Lower leg skin (tissue), 4 donors: ENCODE data around the gene NAPB. TPM values are rescaled to one million over a fixed set of nuclear protein-coding genes. Genes with fewer than 3 reads are reported as not detected.
"Not testable (repeated sequence)": the region's sequence is repeated elsewhere in the genome, so short reads cannot be mapped to it uniquely, and the experiment has no call there.

Experiments used
- DNase-seq, 2 donors: peaks; one replicate each; pipeline ENCODE4 v3.0.0-alpha.2; 2019; ENCODE audit warnings: low spot score in 2 of 2
- H3K4me3 ChIP-seq: fragments of 200-600 bp; sonication (generic); 2 replicates; pipeline ENCODE4 v1.5.1; 2017; ENCODE audit warnings: mild to moderate bottlenecking, low read depth; ENCODE audit not compliant: poor library complexity, severe bottlenecking
- CTCF ChIP-seq, 3 donors: fragments of 450-650 bp; IDR thresholded peaks; one replicate each; pipeline ENCODE4 v1.5.1; 2016; ENCODE audit warnings: antibody characterized with exemption in 3 of 3, mild to moderate bottlenecking in 3 of 3, moderate library complexity in 2 of 3
- POLR2A ChIP-seq, 2 donors: fragments of 450-650 bp; IDR thresholded peaks; one replicate each; pipeline ENCODE4 v1.6.1; 2016 to 2017; ENCODE audit warnings: antibody characterized with exemption in 2 of 2, mild to moderate bottlenecking in 1 of 2, moderate library complexity in 1 of 2
- WGBS, 2 donors: methylation state at CpG; one replicate each; pipeline ENCODE4 v1.1.5; 2018; 5-methylcytosine and 5-hydroxymethylcytosine counted together
- intact Hi-C: fragments of 100-400 bp; cut with DNase I; formaldehyde crosslinking; loops from one replicate; pipeline ENCODE4 v1.15.0; 2023; ENCODE audit warnings: low total_unique reads
- total RNA-seq, 4 donors: library from RNA; depleted of rRNA; stranded (reverse); fragments of >200 nt; gene quantifications; one replicate each; pipeline ENCODE4 v1.1.0, GENCODE V29; 2016

The NAPB gene
- 10 to 100 TPM in 3 of 4 donors, 1 to 10 TPM in 1; 7.9 to 12.4 (median 10.5) TPM for total RNA-seq

GRCh38 chr20:23420943-23421931, at the start of gene NAPB:
Gene NAPB (minus strand): TSS chr20:23421488. CDS start chr20:23421402, 86 bp downstream.
- TF ChIP-seq POLR2A (IDR thresholded peaks at IDR 0.05) (no peak), CTCF (IDR thresholded peaks at IDR 0.05) (no peak)
- DNase-seq: peak; percentile 92 to 98
- peak within 1 kb of the TSS; percentile 91 for H3K4me3 ChIP-seq
- intact Hi-C loops: no loop called here
- whole genome bisulfite sequencing, 2 donors: 1% methylated on average over 33 to 48 of the region's 64 CpGs

GRCh38 chr20:23466961-23467360, 45.7 kb upstream of the NAPB start:
- H3K4me3 ChIP-seq, DNase-seq, intact Hi-C loops: not testable (repeated sequence)
- 90% methylated on average over 3 of the region's 3 CpGs for WGBS, 2 donors

- intact Hi-C loops: no loop called here
- 58 to 94% methylated on average over 1 of the region's 1 CpG for WGBS, 2 donors
These were observed 39.9 kb upstream of the NAPB start for GRCh38 chr20:23461180-23461579.

GRCh38 chr20:23459461-23460150, 38.3 kb upstream of the NAPB start:
- intact Hi-C loops: no loop called here
- H3K4me3 ChIP-seq: no peak overlapping the region
- TF ChIP-seq POLR2A (IDR thresholded peaks at IDR 0.05) (no peak), CTCF (IDR thresholded peaks at IDR 0.05) (no peak)
- 65 to 70% methylated on average over 3 of the region's 3 CpGs for WGBS, 2 donors
- no peak for DNase-seq

More at GRCh38 chr20:23461180-23461579, 39.9 kb upstream of the NAPB start:
- no peak for TF ChIP-seq CTCF (IDR thresholded peaks at IDR 0.05)
- no peak overlapping the region for H3K4me3 ChIP-seq
- DNase-seq: no peak

GRCh38 chr20:23456873-23457272, 35.6 kb upstream of the NAPB start:
- TF ChIP-seq CTCF (IDR thresholded peaks at IDR 0.05): no peak
- no peak for TF ChIP-seq POLR2A (IDR thresholded peaks at IDR 0.05)
- WGBS, 2 donors: 85 to 93% methylated on average over 7 of the region's 7 CpGs
- no peak overlapping the region for H3K4me3 ChIP-seq
- DNase-seq: no peak
- intact Hi-C loops: no loop called here

GRCh38 chr20:23456409-23456808, 35.1 kb upstream of the NAPB start:
- no peak for DNase-seq
- no peak overlapping the region for H3K4me3 ChIP-seq
- intact Hi-C loops: no loop called here
- TF ChIP-seq CTCF (IDR thresholded peaks at IDR 0.05) (no peak), POLR2A (IDR thresholded peaks at IDR 0.05) (no peak)
- WGBS, 2 donors: 21 to 39% methylated on average over 3 of the region's 3 CpGs
